Measurements from ENCODE around the gene KDM4B.

KDM4B gene

GRCh38 chr19:5107432-5108122 is 138.7 kb downstream of the KDM4B start:
- no peak for DNase-seq (ENCODE audit: low read depth)

- DNase-seq (ENCODE audit: low read depth): no peak
Observed at GRCh38 chr19:5108123-5108596, 139.2 kb downstream of the KDM4B start.

- no peak for DNase-seq (ENCODE audit: low read depth)
Observed at GRCh38 chr19:5108866-5109265, 140.0 kb downstream of the KDM4B start.

GRCh38 chr19:5109560-5109959 is 140.6 kb downstream of the KDM4B start:
- DNase-seq (ENCODE audit: low read depth): no peak

GRCh38 chr19:5110546-5110945 is 141.6 kb downstream of the KDM4B start:
- DNase-seq (ENCODE audit: low read depth): no peak

- no peak for DNase-seq (ENCODE audit: low read depth)
Observed at GRCh38 chr19:5111051-5111450, 142.1 kb downstream of the KDM4B start.

- DNase-seq (ENCODE audit: low read depth): no peak
Observed at GRCh38 chr19:5112175-5112574, 143.3 kb downstream of the KDM4B start.

GRCh38 chr19:5112681-5113575 is 144.0 kb downstream of the KDM4B start:
- no peak for DNase-seq (ENCODE audit: low read depth)

- no peak for DNase-seq (ENCODE audit: low read depth)
Observed at GRCh38 chr19:5113633-5114586, 145.0 kb downstream of the KDM4B start.

- DNase-seq (ENCODE audit: low read depth): no peak
Observed at GRCh38 chr19:5114727-5115126, 145.8 kb downstream of the KDM4B start.

- DNase-seq (ENCODE audit: low read depth): no peak
Observed at GRCh38 chr19:5115351-5115750, 146.4 kb downstream of the KDM4B start.

GRCh38 chr19:5115771-5116202 is 146.9 kb downstream of the KDM4B start:
- DNase-seq (ENCODE audit: low read depth): no peak

GRCh38 chr19:5116292-5116691 is 147.4 kb downstream of the KDM4B start:
- DNase-seq (ENCODE audit: low read depth): no peak

- no peak for DNase-seq (ENCODE audit: low read depth)
Observed at GRCh38 chr19:5117421-5117820, 148.5 kb downstream of the KDM4B start.

- no peak for DNase-seq (ENCODE audit: low read depth)
Observed at GRCh38 chr19:5118026-5118425, 149.1 kb downstream of the KDM4B start.

GRCh38 chr19:5119297-5119998 is 150.5 kb downstream of the KDM4B start:
- no peak for DNase-seq (ENCODE audit: low read depth)

GRCh38 chr19:5120321-5120720 is 151.4 kb downstream of the KDM4B start:
- no peak for DNase-seq (ENCODE audit: low read depth)

GRCh38 chr19:5120833-5121232 is 151.9 kb downstream of the KDM4B start:
- no peak for DNase-seq (ENCODE audit: low read depth)

GRCh38 chr19:5121266-5122120 is 152.6 kb downstream of the KDM4B start:
- no peak for DNase-seq (ENCODE audit: low read depth)

- no peak for DNase-seq (ENCODE audit: low read depth)
Observed at GRCh38 chr19:5122121-5122400, 153.1 kb downstream of the KDM4B start.
